Ascending aorta (tissue), 2 donors: ENCODE measurements around the gene RFNG. TPM values are rescaled to one million over a fixed set of nuclear protein-coding genes. Genes with fewer than 3 reads are reported as not detected.

Source experiments
- DNase-seq, 2 donors: peaks; one replicate each; pipeline ENCODE4 v3.0.0-alpha.2; 2019; ENCODE audit warnings: low spot score in 2 of 2
- H3K27ac ChIP-seq, 2 donors: fragments of 200-600 bp; sonication (generic); one replicate each; pipeline ENCODE4 v1.5.1; 2016 to 2017; ENCODE audit warnings: mild to moderate bottlenecking in 1 of 2
- H3K27me3 ChIP-seq: fragments of 200-600 bp; sonication (generic); one replicate; pipeline ENCODE4 v1.5.1; 2017
- H3K36me3 ChIP-seq, 2 donors: fragments of 200-600 bp; sonication (generic); one replicate each; pipeline ENCODE4 v1.5.1; 2016
- H3K4me1 ChIP-seq, 2 donors: fragments of 200-600 bp; sonication (generic); one replicate each; pipeline ENCODE4 v1.5.1; 2016 to 2017; ENCODE audit warnings: mild to moderate bottlenecking in 1 of 2
- H3K4me3 ChIP-seq, 2 donors: fragments of 200-600 bp; sonication (generic); one replicate each; pipeline ENCODE4 v1.5.1; 2016 to 2017; ENCODE audit warnings: mild to moderate bottlenecking in 1 of 2
- H3K9me3 ChIP-seq, 2 donors: fragments of 200-600 bp; sonication (generic); one replicate each; pipeline ENCODE4 v1.5.1; 2016
- CTCF ChIP-seq, 3 experiments: fragments of 200-600 bp in 2 of 3; fragments of 450-650 bp in 1 of 3; sonication (generic) in 2 of 3; IDR thresholded peaks; one replicate each; pipeline ENCODE4 v1.5.1; 2016 to 2019; ENCODE audit warnings: antibody characterized with exemption in 3 of 3, mild to moderate bottlenecking in 1 of 3, moderate library complexity in 1 of 3
- intact Hi-C: fragments of 100-400 bp; cut with DNase I; formaldehyde crosslinking; loops from one replicate; pipeline ENCODE4 v1.15.1; 2023
- total RNA-seq: library from RNA; depleted of rRNA; stranded (reverse); fragments of >200 nt; gene quantifications from one replicate; pipeline ENCODE4 v1.1.0, GENCODE V29; 2016

RFNG gene
- total RNA-seq, 1 donor from 2014 or later = 73.7 TPM

- no peak for TF ChIP-seq CTCF (IDR thresholded peaks at IDR 0.05)
- Histone ChIP-seq H3K27me3 (no peaks in the 10 kb centered on the region), H3K4me1 (peaks cover 7 to 15% of the 10 kb centered on the region in 2 donors), H3K27ac (no peak overlapping the region), H3K4me3 (no peak overlapping the region), H3K36me3 (peaks cover 0 to 14% of the 10 kb centered on the region in 2 donors), H3K9me3 (no peaks in the 10 kb centered on the region)
- DNase-seq = no peak
- intact Hi-C loops = no loop called here
Observed at GRCh38 chr17:82014971-82015310, 36.7 kb downstream of the RFNG start.

- H3K4me3 ChIP-seq = no peak overlapping the region
- no peak overlapping the region for H3K27ac ChIP-seq
- TF ChIP-seq CTCF (IDR thresholded peaks at IDR 0.05) = no peak
- DNase-seq = no peak
- H3K4me1 ChIP-seq = peaks cover 7 to 15% of the 10 kb centered on the region in 2 donors
- intact Hi-C loops = no loop called here
- H3K36me3 ChIP-seq = peaks cover 0 to 14% of the 10 kb centered on the region in 2 donors
- no peaks in the 10 kb centered on the region for H3K9me3 ChIP-seq
- H3K27me3 ChIP-seq = no peaks in the 10 kb centered on the region
Observed at GRCh38 chr17:82014432-82014831, 37.2 kb downstream of the RFNG start.

GRCh38 chr17:82013772-82014321, 37.8 kb downstream of the RFNG start:
- intact Hi-C loops = no loop called here
- Histone ChIP-seq H3K27ac (peak overlapping the region; percentile 81 to 83), H3K27me3 (no peaks in the 10 kb centered on the region), H3K4me1 (peaks cover 7 to 15% of the 10 kb centered on the region in 2 donors), H3K9me3 (no peaks in the 10 kb centered on the region), H3K36me3 (peaks cover 0 to 13% of the 10 kb centered on the region in 2 donors), H3K4me3 (peak overlapping the region in 1 of 2 donors; percentile 28)
- TF ChIP-seq CTCF (IDR thresholded peaks at IDR 0.05) = no peak
- no peak for DNase-seq

- TF ChIP-seq CTCF (IDR thresholded peaks at IDR 0.05) = no peak
- no peak for DNase-seq
- Histone ChIP-seq H3K27ac (peak overlapping the region; percentile 81 to 83), H3K4me1 (peaks cover 7 to 15% of the 10 kb centered on the region in 2 donors), H3K4me3 (peak overlapping the region; percentile 16 to 28), H3K36me3 (peaks cover 0 to 8% of the 10 kb centered on the region in 2 donors), H3K27me3 (no peaks in the 10 kb centered on the region), H3K9me3 (no peaks in the 10 kb centered on the region)
- intact Hi-C loops = no loop called here
Observed at GRCh38 chr17:82013341-82013740, 38.3 kb downstream of the RFNG start.

- Histone ChIP-seq H3K9me3 (no peaks in the 10 kb centered on the region), H3K27me3 (no peaks in the 10 kb centered on the region), H3K36me3 (peaks cover 0 to 2% of the 10 kb centered on the region in 2 donors), H3K27ac (peak overlapping the region; percentile 81 to 83), H3K4me1 (peaks cover 7 to 18% of the 10 kb centered on the region in 2 donors), H3K4me3 (peak overlapping the region; percentile 16 to 28)
- intact Hi-C loops = no loop called here
- TF ChIP-seq CTCF (IDR thresholded peaks at IDR 0.05) = no peak
- no peak for DNase-seq
Observed at GRCh38 chr17:82012640-82013295, 38.8 kb downstream of the RFNG start.
